ENCODE results near the gene TRAPPC10.

Gene TRAPPC10

GRCh38 chr21:44003307-44003966 lies 8.7 kb upstream of the TRAPPC10 start:
- DNase-seq: no peak

DNA sequence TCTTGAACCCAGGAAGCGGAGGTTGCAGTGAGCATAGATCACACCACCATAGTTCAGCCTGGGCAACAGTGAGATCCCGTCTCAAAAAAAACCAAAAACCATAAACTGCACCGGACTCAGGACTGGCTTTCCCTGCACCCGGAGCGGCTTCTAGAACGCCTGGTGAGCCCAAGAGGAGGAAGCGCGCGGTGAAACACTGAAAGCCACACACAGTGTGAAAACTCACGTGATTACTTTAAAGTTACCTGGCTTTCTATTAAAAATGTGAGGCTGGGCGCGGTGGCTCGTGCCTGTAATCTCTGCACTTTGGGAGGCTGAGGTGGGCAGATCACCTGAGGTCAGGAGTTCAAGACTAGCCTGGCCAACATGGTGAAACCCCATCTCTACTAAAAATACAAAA lies 7.0 kb upstream of the TRAPPC10 start:
- no peak for DNase-seq

DNA sequence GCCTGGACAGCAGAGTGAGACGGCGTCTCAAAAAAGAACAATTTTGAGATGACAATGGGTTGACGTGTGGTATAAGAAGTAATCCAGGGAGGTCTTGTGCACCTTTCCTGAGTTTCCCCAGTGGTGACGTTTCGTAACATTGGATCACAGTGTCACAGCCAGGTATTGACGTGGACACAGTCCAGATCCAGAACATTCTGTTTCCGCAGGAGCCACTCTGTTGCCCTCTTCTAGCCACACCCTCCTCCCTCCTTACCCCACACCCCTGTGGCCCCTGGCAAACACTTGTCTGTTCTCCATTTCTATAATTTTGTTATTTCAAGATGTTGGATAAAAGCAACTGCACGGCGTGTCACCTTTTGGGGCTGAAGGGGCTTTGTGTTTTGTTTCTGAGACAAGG lies 6.5 kb upstream of the TRAPPC10 start:
- no peak for DNase-seq

DNA sequence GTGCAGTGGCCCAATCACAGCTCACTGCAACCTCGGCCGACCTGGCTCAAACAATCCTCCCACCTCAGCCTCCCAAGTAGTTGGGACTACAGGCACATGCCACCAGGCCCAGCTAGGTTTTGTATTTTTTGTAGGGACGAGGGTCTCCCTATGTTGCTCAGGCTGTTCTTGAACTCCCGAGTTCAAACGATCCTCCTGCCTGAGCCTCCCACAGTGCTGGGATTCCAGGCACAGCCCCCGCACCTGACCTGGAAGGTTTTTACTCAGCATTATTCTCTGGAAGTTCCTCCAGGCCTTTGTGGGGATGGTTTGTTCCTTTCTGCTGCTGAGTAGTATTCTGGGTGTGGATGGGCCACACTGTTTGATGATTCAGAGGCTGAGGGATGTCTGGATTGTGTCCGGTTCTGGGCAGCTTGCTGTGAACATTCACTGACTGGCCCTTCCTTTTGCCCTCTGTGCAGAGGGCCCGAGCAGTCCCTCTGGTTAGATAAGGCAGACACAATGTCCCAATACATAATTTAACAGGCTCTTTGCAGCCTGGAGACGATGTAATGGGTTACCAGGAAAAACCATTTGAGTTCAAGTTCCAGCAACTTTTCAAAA lies 6.0 kb upstream of the TRAPPC10 start:
- DNase-seq: no peak

- no peak for DNase-seq
These were observed 5.5 kb upstream of the TRAPPC10 start for GRCh38 chr21:44006656-44007055.

GRCh38 chr21:44010429-44010828 lies 1.7 kb upstream of the TRAPPC10 start:
- DNase-seq: no peak

- DNase-seq: no peak
These were observed 986 bp upstream of the TRAPPC10 start for GRCh38 chr21:44011123-44011522.

GRCh38 chr21:44012474-44013379 lies 618 bp downstream of the TRAPPC10 start:
- peak; percentile 91 for DNase-seq

DNA sequence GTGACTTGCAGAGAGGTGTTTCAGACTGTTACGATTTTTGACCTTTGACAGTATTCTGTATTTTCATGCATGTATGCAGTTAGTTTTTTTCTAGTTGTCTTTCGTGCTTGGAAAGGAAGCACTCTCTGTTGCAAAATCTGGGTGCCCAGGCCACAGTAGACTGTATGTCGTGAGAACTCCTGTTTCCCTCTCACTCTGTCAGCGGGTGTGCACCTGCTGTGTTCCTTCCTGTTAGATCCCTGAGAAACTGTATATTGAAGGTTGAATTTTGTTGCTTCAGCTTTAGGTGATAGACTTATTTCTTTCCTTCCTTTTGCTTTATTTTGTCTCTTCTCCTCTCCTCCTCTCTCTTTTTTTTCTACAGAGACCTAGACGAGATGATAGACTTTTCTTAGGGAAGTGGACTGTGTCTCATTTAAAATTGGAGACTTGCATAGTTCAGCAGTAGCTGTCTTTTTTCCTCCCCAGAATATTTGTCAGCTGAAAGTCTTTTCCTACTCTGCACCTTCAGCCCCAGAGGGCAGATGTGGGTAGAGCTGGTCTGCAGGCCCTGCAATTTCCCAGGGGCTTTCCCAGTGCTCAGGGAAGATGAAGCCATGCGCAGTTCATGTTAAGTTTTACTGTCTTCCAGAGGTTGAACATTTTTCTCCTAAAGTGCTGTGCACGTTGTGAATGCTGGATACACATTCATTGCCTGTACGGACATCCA lies 1.4 kb downstream of the TRAPPC10 start:
- no peak for DNase-seq

DNA sequence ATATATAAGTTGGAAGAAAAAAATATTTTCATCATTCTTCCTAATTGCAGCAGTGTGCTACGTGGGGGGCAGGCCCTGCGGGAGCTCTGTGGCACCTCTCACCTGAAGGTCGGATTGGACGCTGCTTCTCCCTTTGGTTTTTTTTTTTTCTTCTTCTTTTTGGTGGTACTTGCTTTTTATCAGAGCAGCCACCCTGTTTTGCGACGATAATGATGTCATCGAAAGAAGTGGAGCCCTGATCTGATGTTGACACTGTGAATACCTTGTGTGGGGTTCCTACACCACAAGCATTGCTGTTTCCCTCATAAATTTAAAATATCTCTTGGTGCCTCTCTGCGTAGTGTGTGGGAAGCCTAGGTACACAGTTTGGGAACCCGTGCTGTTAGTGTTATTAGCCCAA lies 5.5 kb downstream of the TRAPPC10 start:
- no peak for DNase-seq

DNA sequence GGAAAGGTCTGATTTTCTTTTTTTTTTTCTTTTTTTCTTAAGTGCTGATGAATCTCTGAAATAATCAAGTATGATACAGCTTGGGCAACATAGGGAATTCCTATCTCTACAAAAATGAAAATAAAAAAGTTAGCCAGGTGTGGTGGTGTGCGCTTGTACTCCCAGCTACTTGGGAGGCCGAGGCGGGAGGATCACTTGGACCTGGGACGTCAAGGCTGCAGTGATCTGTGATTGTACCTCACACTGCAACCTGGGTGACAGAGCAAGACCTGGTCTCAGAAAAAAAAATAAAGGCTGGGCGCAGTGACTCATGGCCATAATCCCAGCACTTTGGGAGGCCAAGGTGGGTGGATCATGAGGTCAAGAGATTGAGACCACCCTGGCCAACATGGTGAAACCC lies 6.0 kb downstream of the TRAPPC10 start:
- no peak for DNase-seq

GRCh38 chr21:44018813-44019567 lies 6.9 kb downstream of the TRAPPC10 start:
- DNase-seq: no peak

DNA sequence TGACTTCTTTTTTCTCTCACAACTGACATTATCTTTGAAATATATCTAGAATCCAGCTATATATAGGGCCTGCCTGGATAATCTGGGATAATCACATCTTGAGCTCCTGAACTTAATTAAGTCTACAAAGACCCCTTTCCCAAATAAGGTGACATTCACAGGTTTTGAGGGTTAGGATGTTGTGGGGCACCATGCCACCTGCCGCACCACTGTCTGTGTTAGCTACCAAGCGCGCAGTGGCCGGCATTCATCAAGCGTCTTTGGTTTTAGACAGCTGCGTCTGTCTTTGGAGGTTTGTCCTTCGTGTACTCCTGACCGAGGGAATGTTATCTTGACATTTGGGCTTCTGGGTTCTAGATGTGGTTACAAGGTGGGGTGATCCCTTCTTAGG lies 7.5 kb downstream of the TRAPPC10 start:
- no peak for DNase-seq

GRCh38 chr21:44020551-44020950 lies 8.4 kb downstream of the TRAPPC10 start:
- no peak for DNase-seq

DNA sequence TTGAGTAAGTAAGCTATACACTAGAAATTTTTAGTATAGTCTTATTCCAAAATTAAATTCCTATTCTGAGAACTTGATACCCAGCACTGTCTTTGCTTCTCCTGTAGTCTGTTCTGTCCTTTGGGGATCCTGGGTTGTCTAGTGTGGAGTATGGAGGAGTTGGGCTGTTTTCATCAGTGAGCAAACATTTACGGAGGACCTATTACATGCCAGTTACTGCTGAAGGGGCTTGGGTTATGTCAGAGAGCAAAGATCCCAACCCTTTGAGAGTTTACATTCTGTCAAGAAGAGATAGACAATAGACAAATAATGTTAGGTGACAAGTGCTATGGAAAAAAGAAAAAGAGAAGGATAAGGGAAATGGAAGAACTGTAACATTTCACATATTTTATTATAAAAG lies 9.0 kb downstream of the TRAPPC10 start:
- no peak for DNase-seq

GRCh38 chr21:44024257-44024656 lies 12.1 kb downstream of the TRAPPC10 start:
- no peak for DNase-seq

- DNase-seq: no peak
These were observed 12.8 kb downstream of the TRAPPC10 start for GRCh38 chr21:44024887-44025353.

GRCh38 chr21:44027607-44028286 lies 15.6 kb downstream of the TRAPPC10 start:
- DNase-seq: no peak

DNA sequence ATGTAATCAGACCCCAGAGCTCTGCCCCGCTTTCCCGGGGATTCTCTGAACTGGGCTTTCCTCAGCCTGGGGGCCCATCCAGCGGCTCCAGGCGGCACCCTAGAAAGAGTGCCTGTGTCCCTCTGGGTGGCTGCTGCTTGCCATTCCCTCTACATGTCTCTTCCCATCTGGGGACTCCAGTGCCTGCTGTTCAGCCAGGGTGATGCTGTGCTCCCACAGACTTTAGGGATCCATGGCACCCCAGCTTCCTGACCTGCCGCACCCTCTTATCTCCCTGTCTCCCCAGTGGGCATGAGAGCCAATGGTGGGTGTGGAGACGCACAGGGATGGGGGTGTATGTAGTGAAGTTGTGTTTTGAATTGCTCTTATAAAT lies 16.2 kb downstream of the TRAPPC10 start:
- DNase-seq: no peak

DNA sequence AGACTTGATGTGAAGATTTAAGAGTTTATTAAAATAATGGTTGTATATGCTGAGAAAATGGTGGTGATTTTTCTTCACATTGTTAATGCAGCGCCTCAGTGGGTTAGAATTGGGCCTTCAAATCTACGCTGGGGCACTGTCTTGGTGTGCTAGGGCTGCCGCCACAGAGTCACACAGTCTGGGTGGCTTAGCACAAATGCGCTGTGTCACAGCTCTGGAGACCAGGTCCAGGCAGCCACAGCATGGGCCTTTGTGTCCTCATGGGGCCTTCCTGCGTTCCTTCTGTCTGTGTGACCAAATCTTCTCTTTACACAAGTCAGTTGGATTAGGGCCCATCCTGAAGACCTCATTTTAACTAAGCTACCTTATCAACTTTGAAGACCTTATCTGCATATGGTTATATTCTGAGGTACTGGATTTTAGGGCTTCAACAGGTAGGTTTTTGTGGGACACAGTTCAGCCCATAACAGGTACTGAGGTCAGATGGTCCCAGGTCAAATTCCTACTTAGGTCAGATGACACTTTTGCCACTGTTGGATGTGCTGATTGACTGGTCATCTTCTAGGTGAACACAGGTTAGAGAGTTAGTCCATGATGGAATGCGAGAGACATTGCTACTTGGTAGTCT lies 17.5 kb downstream of the TRAPPC10 start:
- no peak for DNase-seq

DNA sequence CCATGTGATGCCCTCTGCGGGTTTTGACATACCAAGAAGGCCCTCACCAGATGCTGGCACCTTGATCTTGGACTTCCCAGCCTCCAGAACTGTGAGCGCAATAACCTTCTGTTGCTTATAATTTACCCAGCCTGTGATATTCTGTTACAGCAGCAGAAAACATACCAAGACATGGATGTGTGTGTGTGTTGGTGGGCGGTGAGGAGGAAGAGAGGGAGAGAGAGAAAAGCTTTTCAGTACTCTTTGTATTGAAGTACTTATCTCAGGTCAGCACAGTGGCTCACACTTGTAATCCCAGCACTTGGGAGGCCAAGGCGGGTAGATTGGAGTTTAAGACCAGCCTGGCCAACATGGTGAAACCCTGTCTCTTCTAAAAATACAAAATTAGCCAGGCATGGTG lies 23.1 kb downstream of the TRAPPC10 start:
- no peak for DNase-seq
